K562 (cell line): Measurements from ENCODE around the gene HJV. TPM values are rescaled to one million over a fixed set of nuclear protein-coding genes. Genes with fewer than 3 reads are reported as not detected.

Source experiments
- ARID2 ChIP-seq: fragments of 450-650 bp; IDR thresholded peaks from 2 replicates; pipeline ENCODE4 v1.6.1; 2017; ENCODE audit warnings: antibody characterized with exemption, mild to moderate bottlenecking
- HSF4 ChIP-seq: fragments of 250-450 bp; sonication (Bioruptor Pico); IDR thresholded peaks from 2 replicates; pipeline ENCODE4 v2.1.2; 2022; ENCODE audit warnings: mild to moderate bottlenecking, moderate library complexity, borderline replicate concordance
- IFI16 ChIP-seq: fragments of 250-450 bp; sonication (Bioruptor Pico); IDR thresholded peaks from 2 replicates; pipeline ENCODE4 v2.1.2; 2022; ENCODE audit warnings: mild to moderate bottlenecking, inconsistent platforms
- MECOM ChIP-seq: fragments of 250-450 bp; sonication (Bioruptor Pico); IDR thresholded peaks from 2 replicates; pipeline ENCODE4 v1.8.0; 2022; ENCODE audit warnings: inconsistent platforms
- PTRF ChIP-seq: fragments of 450-650 bp; IDR thresholded peaks from 2 replicates; pipeline ENCODE4 v1.6.1; 2016; ENCODE audit warnings: mild to moderate bottlenecking, missing genetic modification characterization, missing compliant biosample characterization
- RBM15 ChIP-seq: fragments of 200-400 bp; formaldehyde crosslinking; IDR thresholded peaks from 2 replicates; pipeline ENCODE4 v1.6.1; 2018; ENCODE audit warnings: mild to moderate bottlenecking, low read length, moderate library complexity; ENCODE audit not compliant: insufficient read depth
- RBM39 ChIP-seq: fragments of 200-400 bp; formaldehyde crosslinking; optimal IDR thresholded peaks from 2 replicates; pipeline ENCODE3; 2018; ENCODE audit warnings: low read depth, low read length
- SRF ChIP-seq, 2 experiments: fragments of 250-450, 450-650 bp in 1 of 2; sonication (Bioruptor Pico) in 1 of 2; sonication (generic) in 1 of 2; formaldehyde crosslinking; IDR thresholded peaks; 2 replicates each; pipeline versions ENCODE4 v1.5.0 to v1.5.1; 2020 to 2022; ENCODE audit warnings: mild to moderate bottlenecking in 1 of 2, missing genetic modification reagents in 1 of 2
- YY1 ChIP-seq, 3 experiments: IDR thresholded peaks; 2 replicates each; pipeline ENCODE4 v1.6.1; 2011; ENCODE audit warnings: low read length in 2 of 3, mild to moderate bottlenecking in 2 of 3, moderate library complexity in 2 of 3, borderline replicate concordance in 1 of 3, control low read depth in 1 of 3, low read depth in 1 of 3; ENCODE audit not compliant: insufficient read depth in 3 of 3, insufficient replicate concordance in 2 of 3, control insufficient read depth in 1 of 3, insufficient read length in 1 of 3; ENCODE audit errors: extremely low read depth in 1 of 3
- ZNF384 ChIP-seq: IDR thresholded peaks from 2 replicates; pipeline ENCODE4 v1.6.1; 2012; ENCODE audit warnings: low read depth, low read length, improper control_type of control experiment
- polyA plus RNA-seq, 8 experiments: library from polyadenylated mRNA; depleted of rRNA in 4 of 8; stranded (reverse) in 5 of 8; unstranded in 3 of 8; fragments of >200 nt; fragmentation: Nextera tagmentation in 2 of 8; fragmentation: Illumina TruSeq in 1 of 8; extraction: Ambion mirVana in 2 of 8; extraction: Trizol in 1 of 8; gene quantifications; 2 replicates each; pipeline versions ENCODE4 v1.2.1 to v1.2.3, GENCODE V29; 2011 to 2014; ENCODE audit warnings: inconsistent platforms in 1 of 8, missing spikeins in 1 of 8
- total RNA-seq, 7 experiments: library from RNA; depleted of rRNA in 6 of 7; stranded (reverse); fragments of >200 nt in 6 of 7; fragmentation: Illumina TruSeq in 2 of 7; extraction: Trizol in 2 of 7; gene quantifications; 2 replicates each; pipeline versions ENCODE4 v1.2.1 to v1.2.3, GENCODE V29; 2011 to 2021; ENCODE audit warnings: low replicate concordance in 1 of 7
- TF ChIP-seq, protein P1 (sequence below): sonication (generic); formaldehyde crosslinking; IDR thresholded peaks from 2 replicates; pipeline ENCODE4 v1.8.0; 2023; ENCODE audit warnings: missing genetic modification reagents, mild to moderate bottlenecking, borderline replicate concordance
- TF ChIP-seq, protein P2 (sequence below): sonication (generic); formaldehyde crosslinking; IDR thresholded peaks from 2 replicates; pipeline ENCODE4 v1.8.0; 2022; ENCODE audit warnings: mild to moderate bottlenecking, missing genetic modification reagents

HJV gene
- total and polyA plus RNA-seq, 9 of the 15 experiments (the other 6 are each of a cell fraction or from before 2014, with no cell fraction given) = 1.0 to 6.6 (median 2.4) TPM

DNA sequence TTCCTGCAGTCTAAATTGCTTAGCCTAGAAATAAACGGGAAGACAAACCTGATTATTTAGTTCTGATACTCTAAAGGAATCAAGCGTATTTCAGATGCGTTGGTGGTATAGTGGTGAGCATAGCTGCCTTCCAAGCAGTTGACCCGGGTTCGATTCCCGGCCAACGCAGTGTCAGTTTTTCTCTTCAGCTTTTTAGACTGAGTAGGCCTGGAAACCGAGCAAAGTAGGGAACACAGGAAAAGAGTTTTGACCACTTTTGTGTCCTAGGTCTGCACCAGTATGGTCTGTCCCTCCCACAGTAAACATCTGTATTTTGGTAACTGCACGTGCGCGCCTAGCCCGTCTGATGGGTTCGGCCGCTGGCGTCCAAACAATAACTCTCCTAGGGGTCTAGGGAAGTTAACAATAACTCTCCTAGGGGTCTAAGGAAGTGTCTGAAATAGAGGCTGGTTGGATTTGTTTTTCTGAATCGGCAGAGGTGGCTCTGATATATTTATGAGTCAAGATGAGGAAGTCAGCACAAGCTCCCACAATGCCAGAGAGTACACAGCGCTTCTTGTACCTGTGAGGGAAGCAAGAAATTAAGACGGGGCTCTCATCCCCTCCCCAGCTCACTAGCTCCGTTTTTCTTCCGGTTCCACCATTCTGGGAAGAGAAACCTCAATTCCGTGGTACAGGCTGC is 15.6 kb upstream of the HJV start (continued):
- TF ChIP-seq, protein P1, sequence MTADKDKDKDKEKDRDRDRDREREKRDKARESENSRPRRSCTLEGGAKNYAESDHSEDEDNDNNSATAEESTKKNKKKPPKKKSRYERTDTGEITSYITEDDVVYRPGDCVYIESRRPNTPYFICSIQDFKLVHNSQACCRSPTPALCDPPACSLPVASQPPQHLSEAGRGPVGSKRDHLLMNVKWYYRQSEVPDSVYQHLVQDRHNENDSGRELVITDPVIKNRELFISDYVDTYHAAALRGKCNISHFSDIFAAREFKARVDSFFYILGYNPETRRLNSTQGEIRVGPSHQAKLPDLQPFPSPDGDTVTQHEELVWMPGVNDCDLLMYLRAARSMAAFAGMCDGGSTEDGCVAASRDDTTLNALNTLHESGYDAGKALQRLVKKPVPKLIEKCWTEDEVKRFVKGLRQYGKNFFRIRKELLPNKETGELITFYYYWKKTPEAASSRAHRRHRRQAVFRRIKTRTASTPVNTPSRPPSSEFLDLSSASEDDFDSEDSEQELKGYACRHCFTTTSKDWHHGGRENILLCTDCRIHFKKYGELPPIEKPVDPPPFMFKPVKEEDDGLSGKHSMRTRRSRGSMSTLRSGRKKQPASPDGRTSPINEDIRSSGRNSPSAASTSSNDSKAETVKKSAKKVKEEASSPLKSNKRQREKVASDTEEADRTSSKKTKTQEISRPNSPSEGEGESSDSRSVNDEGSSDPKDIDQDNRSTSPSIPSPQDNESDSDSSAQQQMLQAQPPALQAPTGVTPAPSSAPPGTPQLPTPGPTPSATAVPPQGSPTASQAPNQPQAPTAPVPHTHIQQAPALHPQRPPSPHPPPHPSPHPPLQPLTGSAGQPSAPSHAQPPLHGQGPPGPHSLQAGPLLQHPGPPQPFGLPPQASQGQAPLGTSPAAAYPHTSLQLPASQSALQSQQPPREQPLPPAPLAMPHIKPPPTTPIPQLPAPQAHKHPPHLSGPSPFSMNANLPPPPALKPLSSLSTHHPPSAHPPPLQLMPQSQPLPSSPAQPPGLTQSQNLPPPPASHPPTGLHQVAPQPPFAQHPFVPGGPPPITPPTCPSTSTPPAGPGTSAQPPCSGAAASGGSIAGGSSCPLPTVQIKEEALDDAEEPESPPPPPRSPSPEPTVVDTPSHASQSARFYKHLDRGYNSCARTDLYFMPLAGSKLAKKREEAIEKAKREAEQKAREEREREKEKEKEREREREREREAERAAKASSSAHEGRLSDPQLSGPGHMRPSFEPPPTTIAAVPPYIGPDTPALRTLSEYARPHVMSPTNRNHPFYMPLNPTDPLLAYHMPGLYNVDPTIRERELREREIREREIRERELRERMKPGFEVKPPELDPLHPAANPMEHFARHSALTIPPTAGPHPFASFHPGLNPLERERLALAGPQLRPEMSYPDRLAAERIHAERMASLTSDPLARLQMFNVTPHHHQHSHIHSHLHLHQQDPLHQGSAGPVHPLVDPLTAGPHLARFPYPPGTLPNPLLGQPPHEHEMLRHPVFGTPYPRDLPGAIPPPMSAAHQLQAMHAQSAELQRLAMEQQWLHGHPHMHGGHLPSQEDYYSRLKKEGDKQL (CRISPR knock-in tag) = no peak
- TF ChIP-seq PTRF (tag) = no peak
- peak in 1 of 3 experiments; percentile 10 for TF ChIP-seq YY1 (IDR thresholded peaks at IDR 0.05; ENCODE audit: borderline replicate concordance in 1 of 3, control insufficient read depth in 1 of 3, extremely low read depth in 1 of 3, insufficient read depth in 3 of 3, insufficient read length in 1 of 3, insufficient replicate concordance in 2 of 3, low read depth in 1 of 3, low read length in 2 of 3)
- TF ChIP-seq IFI16 (CRISPR knock-in tag) = no peak
- TF ChIP-seq, protein P2, sequence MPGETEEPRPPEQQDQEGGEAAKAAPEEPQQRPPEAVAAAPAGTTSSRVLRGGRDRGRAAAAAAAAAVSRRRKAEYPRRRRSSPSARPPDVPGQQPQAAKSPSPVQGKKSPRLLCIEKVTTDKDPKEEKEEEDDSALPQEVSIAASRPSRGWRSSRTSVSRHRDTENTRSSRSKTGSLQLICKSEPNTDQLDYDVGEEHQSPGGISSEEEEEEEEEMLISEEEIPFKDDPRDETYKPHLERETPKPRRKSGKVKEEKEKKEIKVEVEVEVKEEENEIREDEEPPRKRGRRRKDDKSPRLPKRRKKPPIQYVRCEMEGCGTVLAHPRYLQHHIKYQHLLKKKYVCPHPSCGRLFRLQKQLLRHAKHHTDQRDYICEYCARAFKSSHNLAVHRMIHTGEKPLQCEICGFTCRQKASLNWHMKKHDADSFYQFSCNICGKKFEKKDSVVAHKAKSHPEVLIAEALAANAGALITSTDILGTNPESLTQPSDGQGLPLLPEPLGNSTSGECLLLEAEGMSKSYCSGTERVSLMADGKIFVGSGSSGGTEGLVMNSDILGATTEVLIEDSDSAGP (CRISPR knock-in tag) = no peak
- TF ChIP-seq ZNF384 = peak; percentile 46; the same call in 1 of the 2 replicates
- TF ChIP-seq MECOM = 0 out of 2 replicates have a peak, but pooled peaks have one; percentile 33
- TF ChIP-seq HSF4 (CRISPR knock-in tag) = no peak
- no peak for TF ChIP-seq RBM15
- TF ChIP-seq RBM39 = peak; percentile 33
- no peak for TF ChIP-seq ARID2
- TF ChIP-seq SRF (CRISPR knock-in tag; IDR thresholded peaks at IDR 0.05) = 0 out of 4 replicates have a peak, but pooled peaks of 1 of the 2 experiments have one; percentile 26
